GM18498 (cell line): Measurements from ENCODE around the gene CAD.

ENCODE experiments used
- ATAC-seq: cut with Tn5 transposase; IDR thresholded peaks from one replicate; pipeline ENCODE4 v1.9.1; 2021; ENCODE audit warnings: mild to moderate bottlenecking, moderate library complexity; ENCODE audit not compliant: unreplicated experiment

The CAD gene

DNA sequence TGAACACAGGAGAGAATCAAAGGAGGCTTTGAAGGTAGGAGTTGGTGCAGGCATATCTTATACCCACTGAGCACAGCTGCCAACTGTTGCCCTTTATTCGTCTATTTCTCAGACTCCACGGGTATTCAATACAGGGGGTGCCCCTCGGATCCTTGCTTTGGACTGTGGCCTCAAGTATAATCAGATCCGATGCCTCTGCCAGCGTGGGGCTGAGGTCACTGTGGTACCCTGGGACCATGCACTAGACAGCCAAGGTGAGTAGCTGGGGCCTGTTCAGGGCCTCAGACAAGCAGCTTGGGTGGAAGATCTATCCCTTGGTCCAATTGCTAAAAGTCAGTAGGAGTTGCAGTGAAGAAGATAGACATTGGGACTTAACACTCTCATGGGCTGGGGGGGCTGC, 5.2 kb downstream of the CAD start:
- ATAC-seq: no peak

DNA sequence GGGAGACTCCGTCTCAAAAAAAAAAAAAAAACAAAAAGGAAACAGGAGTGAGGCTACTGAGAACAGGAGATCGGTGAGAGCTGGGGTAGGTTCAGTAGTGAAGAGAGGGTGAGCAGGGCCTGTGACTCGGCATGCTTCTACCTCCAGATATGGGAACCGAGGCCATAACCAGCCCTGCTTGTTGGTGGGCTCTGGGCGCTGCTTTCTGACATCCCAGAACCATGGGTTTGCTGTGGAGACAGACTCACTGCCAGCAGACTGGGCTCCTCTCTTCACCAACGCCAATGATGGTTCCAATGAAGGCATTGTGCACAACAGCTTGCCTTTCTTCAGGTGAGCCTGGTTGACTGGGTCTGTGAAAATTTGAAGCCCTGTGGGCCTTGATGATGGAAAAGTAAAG, 6.2 kb downstream of the CAD start:
- ATAC-seq: no peak

DNA sequence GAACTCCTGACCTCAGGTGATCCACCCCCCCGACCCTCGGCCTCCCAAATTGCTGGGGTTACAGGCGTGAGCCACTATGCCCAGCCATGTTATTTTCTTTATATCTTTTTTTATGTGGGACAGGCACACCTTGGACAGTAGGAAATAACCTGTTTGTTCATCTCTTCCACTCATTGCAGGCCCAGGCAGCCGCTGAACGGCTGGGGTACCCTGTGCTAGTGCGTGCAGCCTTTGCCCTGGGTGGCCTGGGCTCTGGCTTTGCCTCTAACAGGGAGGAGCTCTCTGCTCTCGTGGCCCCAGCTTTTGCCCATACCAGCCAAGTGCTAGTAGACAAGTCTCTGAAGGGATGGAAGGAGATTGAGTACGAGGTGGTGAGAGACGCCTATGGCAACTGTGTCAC, 8.4 kb downstream of the CAD start:
- no peak for ATAC-seq

DNA sequence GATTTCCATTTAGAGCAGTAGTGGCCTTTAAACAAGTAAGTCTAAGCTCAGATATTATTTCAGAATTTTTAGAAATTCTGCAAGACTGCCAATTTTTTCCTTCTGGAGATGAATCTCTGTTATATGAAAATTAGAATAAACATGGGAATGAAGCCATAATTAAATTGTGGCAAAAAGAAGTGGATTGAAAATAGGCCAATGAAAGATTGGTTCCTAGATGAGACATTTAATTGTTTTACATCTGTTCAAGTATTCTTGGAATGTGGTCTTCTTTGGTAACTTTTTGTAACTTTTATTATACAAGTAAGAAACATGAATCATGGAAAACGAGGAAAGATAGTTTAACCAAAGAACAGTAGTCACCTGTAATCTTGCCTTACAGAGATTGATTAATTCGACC, 10.3 kb downstream of the CAD start:
- ATAC-seq: no peak

DNA sequence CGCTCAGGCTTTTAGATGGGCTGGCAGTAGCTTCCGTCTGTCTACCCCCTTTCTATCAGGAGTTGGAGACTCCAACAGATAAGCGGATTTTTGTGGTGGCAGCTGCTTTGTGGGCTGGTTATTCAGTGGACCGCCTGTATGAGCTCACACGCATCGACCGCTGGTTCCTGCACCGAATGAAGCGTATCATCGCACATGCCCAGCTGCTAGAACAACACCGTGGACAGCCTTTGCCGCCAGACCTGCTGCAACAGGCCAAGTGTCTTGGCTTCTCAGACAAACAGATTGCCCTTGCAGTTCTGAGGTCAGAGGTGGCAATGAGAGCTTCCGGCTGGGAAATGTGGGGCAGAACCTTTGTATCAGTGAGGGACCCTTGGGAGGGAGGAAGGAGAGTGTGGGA, 14.8 kb downstream of the CAD start:
- ATAC-seq: no peak

DNA sequence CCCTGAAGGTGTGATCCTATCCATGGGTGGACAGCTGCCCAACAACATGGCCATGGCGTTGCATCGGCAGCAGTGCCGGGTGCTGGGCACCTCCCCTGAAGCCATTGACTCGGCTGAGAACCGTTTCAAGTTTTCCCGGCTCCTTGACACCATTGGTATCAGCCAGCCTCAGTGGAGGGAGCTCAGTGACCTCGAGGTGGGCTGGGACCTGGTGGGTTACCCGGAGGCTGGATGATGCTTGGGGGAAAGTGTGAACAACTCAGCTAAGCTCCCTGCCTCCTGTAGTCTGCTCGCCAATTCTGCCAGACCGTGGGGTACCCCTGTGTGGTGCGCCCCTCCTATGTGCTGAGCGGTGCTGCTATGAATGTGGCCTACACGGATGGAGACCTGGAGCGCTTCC, 16.2 kb downstream of the CAD start:
- ATAC-seq: no peak

DNA sequence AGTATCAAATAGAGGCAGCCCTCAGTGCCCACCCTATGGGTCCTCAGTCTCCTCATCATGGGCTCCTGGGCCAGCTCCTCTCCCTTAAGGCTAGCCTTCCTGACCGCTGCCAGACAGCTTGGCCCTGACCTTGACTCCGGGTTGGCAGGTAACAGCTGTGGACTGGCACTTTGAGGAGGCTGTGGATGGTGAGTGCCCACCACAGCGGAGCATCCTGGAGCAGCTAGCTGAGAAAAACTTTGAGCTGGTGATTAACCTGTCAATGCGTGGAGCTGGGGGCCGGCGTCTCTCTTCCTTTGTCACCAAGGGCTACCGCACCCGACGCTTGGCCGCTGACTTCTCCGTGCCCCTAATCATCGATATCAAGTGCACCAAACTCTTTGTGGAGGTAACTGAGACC, 19.0 kb downstream of the CAD start:
- ATAC-seq: no peak

DNA sequence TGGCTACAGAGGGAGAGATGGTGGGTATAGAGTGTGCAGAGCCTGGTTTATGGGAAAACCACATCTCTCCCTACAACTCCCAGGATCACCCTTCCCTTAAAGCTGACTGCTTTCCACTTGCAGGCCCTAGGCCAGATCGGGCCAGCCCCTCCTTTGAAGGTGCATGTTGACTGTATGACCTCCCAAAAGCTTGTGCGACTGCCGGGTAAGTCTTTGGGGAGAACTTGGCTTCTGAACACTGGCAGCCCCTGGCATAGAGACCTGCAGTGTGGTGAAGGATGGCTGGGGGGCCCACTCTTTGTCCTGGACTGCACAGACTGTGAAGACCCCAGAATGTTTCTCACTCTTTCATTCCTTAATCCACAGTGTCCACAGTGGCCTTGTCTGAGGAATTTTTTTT, 19.5 kb downstream of the CAD start:
- ATAC-seq: no peak

DNA sequence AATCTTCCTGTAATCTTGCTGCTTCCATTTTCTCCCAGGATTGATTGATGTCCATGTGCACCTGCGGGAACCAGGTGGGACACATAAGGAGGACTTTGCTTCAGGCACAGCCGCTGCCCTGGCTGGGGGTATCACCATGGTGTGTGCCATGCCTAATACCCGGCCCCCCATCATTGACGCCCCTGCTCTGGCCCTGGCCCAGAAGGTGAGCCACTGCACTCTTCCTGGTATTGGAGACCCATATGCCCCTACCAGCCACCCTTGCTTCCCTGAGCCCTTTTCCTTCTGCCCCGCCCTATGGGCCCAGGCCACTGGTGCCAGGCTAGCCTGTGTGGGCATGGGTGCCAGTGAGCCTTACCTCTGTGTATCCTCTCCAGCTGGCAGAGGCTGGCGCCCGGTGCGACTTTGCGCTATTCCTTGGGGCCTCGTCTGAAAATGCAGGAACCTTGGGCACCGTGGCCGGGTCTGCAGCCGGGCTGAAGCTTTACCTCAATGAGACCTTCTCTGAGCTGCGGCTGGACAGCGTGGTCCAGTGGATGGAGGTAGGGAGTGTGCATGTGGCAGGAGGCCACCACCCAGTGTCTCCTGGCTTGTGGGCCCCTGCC, 20.3 kb downstream of the CAD start:
- no peak for ATAC-seq

DNA sequence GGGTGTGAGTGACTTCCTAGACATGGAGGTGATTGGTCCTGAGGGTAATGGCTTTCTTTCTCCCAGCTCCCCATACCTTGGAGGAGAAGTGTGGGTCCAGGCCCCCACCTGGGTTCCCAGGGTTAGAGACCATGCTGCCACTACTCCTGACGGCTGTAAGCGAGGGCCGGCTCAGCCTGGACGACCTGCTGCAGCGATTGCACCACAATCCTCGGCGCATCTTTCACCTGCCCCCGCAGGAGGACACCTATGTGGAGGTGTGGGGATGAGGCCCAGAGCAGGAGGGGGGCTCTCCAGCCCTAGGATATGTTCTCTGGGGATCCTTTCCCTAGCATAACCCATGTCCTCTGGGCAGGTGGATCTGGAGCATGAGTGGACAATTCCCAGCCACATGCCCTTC, 21.8 kb downstream of the CAD start:
- ATAC-seq: no peak

DNA sequence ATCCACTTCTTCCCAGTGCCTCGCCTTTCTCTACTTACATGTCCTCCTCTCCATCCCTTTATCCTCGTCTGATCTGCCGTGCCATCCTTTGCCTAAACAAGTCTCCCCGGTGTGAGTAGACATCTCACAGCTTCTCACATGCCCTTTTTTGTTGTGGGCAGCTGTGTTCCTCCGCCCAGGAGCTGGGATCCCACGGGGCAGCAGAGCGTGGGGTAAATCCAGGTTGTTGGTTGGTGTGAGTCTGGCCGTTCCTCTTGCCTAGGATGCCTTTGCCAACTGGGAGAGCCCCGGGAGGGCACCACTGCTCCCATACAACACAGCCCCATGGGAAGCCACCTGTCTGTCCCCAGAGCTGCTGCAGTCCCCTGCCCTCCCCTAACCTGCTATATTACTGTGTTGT, 23.2 kb downstream of the CAD start:
- no peak for ATAC-seq

DNA sequence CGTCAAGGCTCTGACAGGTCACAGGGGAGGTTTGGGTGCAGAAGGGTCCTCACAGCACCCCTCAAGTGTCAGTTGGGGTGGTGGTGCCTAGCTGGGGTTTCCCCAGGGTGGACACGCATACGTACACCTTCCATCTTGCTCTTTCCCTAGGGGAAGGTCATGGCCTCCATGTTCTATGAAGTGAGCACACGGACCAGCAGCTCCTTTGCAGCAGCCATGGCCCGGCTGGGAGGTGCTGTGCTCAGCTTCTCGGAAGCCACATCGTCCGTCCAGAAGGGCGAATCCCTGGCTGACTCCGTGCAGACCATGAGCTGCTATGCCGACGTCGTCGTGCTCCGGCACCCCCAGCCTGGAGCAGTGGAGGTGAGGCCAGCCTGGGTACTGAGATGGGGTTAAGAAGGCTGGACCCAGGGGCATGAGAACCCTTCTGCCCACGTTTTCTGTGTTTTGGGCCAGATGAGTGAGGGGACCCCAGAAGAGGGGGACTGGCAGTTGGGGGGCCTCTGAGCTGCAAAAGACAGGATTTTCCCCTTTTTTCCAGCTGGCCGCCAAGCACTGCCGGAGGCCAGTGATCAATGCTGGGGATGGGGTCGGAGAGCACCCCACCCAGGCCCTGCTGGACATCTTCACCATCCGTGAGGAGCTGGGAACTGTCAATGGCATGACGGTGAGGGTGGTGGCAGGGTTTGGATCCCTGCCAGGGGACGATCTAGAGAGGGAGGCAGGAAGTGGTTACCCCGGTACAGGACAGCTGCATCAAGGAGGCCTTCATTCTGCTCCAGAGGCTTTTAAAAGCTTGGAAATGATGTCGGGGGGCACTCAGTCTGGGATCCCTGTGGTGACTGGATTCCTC, 24.8 kb downstream of the CAD start:
- no peak for ATAC-seq

DNA sequence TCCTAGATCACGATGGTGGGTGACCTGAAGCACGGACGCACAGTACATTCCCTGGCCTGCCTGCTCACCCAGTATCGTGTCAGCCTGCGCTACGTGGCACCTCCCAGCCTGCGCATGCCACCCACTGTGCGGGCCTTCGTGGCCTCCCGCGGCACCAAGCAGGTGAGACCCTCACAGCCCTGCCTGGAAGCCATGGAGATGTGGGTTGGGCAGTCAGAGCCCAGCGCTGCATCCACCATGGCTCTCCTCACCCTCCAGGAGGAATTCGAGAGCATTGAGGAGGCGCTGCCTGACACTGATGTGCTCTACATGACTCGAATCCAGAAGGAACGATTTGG, 25.4 kb downstream of the CAD start:
- ATAC-seq: no peak

DNA sequence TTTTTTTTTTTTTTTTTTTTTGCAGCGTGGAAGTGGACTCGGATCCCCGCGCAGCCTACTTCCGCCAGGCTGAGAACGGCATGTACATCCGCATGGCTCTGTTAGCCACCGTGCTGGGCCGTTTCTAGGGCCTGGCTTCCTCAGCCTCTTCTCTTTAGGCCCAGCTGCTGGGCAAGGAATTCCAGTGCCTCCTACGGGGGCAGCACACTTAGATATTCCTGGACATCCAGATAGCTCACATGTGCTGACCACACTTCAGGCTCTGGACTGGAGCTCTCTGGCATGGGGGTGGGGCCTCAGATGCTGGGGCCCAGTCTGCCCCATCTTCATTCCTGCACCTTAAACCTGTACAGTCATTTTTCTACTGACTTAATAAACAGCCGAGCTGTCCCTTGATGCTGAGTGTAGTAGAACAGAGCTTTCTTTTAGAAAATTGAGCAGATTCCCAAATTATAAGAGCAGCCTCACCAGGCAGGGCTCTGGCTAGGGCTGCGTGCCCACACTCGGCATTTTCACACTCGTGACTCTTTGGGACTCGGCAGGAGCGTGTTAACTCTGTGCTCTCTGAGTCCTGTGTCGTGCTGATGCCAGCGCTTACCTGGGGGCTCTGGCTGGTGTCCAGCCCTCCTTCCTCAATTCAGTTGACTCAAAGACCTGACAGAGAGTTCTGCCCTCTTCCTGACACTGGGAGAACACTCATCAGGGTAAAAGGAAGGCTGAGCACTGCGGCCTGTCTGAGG, 26.4 kb downstream of the CAD start:
- no peak for ATAC-seq

DNA sequence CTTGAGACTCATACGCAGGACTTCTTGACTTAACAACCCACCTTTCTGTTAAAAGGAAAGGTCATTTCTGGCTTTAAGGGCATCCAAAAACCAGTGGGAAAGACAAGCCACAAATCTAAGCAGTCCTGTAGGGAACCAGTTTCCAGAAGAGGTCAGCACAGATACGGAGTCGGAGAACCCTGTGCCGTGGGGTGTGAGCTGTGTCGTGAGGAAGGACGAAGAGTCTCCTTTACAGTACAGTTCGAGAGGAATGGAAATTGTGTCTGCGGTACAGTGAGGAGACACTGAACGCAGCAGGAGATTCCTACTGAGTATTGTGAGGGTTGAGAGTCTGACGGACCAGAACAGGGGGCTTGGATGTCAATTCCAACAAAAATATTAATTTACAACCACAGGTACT, 27.9 kb downstream of the CAD start:
- no peak for ATAC-seq

DNA sequence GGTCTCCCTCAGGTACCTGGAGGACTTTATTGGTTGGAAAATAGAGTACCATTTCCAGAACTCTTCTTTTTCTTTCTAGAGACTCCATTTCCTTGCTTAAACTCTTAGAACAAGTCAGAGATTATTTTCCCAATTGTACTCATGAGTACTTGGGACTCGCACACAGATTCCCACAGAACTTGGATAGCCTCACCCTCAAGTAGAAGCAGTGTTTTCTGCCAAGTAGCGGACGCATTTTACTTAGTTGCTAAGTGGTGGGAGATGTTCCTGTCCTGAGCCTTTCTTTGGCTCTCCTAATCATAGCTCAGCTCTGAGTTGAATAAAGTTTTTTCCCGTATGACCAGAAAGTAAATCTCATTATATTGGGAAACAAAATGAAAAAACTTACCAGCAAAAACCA, 28.5 kb downstream of the CAD start:
- ATAC-seq: no peak

DNA sequence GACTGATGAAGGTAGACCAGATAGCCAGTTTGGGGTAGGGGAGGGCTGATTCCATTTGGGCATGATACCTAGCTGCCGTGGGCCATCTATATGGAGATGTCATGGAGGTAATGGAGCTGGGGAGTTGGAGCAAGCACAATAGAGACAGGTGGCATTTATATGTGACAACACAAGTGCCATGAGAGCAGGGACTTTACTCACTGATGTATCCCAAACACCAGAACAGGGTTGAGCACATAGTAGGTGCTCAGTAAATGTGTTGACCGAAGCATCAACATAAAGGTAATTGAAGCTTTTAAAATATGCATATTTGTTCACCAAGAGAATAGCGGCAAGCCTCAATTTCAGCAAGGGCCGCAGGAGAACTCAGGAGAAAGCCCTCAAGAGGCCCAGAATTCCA, 30.7 kb downstream of the CAD start:
- no peak for ATAC-seq

DNA sequence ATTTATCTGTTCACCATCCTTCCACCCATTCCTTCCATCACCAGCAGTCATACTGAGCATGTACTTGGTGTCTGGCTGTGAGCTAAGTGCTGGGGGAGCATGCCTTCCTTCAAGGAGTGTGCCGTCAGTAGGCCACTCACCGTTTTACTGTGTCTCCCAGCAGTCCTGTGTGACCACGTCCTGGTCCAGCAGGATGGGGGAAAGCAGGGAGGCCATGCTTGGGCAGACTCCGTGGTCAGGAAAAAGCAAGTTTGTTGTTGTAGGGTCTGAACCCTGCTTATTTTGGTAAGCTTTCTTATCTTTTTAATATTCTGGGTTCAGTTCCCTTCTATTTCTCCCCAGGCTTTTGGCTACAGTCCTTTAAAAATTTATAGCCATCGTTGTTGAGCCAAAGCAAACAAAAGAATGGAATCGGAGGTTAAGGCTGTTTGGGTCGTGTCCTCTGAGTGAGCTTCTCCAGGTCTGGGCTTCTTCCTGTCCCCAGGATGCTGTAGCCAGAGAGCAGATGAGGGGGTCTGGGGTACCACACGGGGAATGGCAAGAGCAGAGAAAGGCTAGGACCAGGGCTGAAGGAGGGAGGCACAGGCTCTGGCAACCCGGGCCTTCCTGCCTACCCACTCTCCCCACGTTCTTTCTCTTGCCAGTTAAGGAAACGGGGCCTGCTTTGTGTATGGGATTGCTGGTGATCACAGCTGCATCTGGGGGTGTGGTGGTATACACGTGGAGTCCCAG, 32.2 kb downstream of the CAD start:
- ATAC-seq: no peak

DNA sequence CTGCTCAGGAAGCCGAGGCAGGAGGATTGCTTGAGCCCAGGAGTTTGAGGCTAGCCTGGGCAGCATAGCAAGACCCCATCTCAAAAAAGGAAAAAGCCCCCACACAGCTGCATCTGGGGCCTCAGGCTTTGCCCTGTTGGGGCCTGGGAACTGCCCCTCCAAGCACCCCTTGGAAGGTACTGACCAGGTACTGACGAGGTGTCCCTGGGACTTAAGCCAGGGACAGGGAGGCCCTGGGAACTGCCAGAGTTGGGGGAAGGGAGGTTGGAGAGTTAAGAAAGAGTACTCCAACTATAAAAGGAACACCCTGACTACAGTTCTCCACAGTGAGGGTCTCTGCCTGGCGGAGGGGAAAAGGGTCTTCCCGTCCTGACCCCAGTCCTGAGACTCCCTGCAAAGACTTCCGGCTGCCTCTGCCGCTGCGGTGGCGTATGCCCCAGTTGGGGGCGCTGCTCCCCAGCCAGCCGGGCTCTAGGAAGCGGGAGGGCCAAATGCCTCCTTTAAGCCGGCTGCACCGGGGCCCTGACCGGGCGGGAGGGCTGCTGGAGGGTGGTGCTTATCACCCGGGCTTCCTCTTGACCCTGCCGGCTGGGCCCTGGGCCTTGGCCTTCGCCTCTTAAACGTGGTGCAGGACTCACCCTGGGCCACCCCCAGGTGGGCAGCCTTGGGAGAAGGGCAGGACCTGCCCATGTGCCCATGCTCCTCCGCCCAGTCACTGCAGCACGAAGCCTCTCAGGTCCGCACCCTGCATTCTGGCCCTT, 32.9 kb downstream of the CAD start:
- ATAC-seq: no peak

DNA sequence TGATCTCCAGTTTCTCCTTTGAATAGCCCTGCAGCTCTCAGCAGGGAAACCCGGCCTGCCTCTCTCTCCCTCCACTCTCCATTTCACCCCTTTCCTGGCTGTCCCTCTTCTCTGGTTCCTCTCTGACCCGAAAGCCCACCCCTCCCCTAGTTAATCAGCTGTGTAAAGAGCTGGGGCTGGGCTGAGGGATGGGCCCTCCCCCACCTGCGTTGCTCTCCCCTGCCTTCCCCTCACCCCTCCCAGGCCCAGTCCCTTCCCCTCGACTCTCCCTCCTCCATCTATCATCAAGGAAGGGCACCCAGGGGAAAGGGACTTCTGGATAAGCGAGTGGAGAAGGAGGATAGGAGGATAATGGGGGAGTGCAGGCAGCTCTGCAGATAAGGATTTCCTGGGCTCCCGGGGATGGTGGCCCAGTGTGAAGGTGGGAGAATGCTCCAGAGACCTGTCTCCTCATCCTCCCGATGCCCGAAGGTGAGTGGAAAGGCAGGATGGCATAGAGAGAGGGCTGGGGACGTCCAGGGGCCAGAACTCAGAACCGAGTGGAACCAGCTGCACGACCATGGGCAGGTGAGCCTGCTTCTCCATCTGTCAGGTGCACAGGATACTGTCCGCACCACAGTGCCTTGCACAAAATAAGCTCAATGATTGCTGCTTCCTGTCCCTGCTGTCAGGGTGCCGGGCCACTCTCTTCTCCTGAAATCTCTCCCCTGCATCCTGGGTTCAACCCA, 33.6 kb downstream of the CAD start:
- no peak for ATAC-seq
